GM21381 (cell line): ENCODE results near the gene TMEM167A.
A peak's percentile ranks its signal among the peaks of the same experiment; 100 is the strongest.

Experiments
- ATAC-seq: cut with Tn5 transposase; IDR thresholded peaks from one replicate; pipeline ENCODE4 v1.9.1; 2021; ENCODE audit warnings: mild to moderate bottlenecking, moderate library complexity; ENCODE audit not compliant: unreplicated experiment

The TMEM167A gene

GRCh38 chr5:83076742-83077661 lies at the start of gene TMEM167A, which contains the start of gene XRCC4:
TMEM167A (minus strand) TSS chr5:83077394; CDS start chr5:83077323, 71 bp downstream.
XRCC4 (plus strand) TSS chr5:83077547; CDS start chr5:83104920, 27,373 bp downstream.
- ATAC-seq = peak; percentile 99

GRCh38 chr5:83126501-83126900 lies 49.3 kb upstream of the TMEM167A start:
- ATAC-seq = no peak

- no peak for ATAC-seq
Observed at GRCh38 chr5:83125560-83125959, 48.4 kb upstream of the TMEM167A start.

DNA sequence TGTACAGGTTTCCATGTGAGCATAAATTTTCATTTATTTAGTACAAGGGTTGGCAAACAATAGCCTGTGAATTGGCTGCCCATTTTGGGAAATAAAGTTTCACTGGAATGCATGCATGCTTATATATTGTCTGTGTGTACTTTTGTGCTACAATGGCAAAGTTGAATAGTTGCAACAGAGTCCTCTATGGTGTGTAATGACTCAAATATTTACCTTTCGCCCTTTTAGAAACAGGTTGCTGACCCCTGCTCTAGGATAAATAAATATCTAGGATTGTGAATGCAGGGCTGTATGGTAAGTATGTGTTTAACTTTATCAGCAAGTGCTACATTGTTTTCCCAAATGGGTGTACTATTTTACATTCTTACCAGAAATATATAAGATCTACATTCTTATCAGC lies 47.4 kb upstream of the TMEM167A start:
- ATAC-seq = no peak

DNA sequence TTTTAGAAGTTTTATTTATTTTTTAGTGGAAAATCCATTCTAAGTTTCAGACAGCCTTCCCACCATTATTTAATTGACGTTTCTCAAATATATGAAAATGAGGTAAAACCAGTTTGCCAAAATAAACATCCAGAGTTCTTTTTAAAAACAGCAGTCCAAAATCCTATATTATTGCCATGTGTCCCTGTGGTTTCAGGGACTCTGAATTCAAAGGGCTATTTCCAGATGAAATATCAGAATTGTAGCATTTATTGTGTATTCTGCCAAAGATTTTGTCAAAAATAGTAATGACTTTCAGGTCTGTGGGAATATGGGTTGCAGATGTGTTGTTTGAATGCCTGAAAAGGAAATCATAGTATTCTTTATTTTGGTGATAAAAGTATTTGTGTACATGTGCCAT lies 41.8 kb upstream of the TMEM167A start:
- ATAC-seq = no peak

DNA sequence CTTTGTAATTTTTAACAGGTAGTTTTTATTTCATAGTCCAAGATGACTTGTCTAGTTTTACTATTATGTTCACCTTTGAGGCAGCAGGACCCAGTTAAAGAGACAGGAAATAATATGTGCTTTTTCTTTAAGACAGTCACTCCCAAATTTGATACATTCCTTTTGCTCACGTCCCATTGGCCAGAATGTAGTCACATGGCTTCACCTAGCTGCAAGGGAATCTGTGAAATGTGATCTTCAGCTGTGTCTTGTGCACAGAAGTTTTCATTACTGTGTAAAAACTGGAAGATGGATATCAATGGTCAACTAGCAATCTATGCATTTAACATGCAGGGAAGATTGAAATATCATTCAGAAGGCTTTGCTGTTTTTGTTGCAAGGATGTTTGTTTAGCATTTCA lies 41.3 kb upstream of the TMEM167A start:
- no peak for ATAC-seq

DNA sequence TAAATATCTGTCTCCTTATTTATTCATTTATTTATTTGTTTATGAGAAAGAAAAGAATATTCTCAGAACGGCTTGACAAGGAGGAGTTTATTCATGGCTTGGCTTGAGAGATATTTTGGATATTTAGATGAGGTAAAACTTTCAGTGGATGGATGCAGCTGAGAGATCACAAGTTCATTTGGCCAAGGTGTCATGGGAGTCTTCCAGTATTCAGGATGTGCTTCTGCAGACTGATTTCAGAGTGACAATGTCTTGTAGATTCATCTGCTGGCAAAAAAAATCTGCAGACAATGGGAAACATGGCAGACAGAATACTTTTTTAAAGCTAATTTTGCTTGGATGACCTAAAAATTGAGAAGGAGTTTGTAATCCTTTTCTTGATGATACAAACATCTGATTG lies 38.6 kb upstream of the TMEM167A start:
- no peak for ATAC-seq

DNA sequence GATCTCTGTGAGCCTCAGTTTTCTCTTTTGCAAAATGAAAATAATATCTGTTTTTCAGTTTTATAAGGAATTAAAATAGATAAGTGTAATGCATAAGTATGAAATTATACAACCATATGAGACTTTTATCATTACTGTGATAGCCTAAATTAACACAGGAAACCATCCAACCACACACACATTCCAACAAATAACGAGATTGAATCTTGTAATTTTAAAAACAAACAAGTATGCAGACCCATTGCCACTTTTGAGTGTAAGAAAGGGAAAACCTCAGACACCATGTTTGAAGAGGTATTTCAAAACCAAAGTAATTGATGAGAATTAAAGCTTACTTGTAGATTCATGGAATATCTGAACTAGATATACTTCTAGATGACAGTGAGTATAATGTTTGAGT lies 32.2 kb upstream of the TMEM167A start:
- no peak for ATAC-seq

- no peak for ATAC-seq
Observed at GRCh38 chr5:83107692-83108420, 30.7 kb upstream of the TMEM167A start.

GRCh38 chr5:83104021-83104420 lies 26.8 kb upstream of the TMEM167A start:
- no peak for ATAC-seq

DNA sequence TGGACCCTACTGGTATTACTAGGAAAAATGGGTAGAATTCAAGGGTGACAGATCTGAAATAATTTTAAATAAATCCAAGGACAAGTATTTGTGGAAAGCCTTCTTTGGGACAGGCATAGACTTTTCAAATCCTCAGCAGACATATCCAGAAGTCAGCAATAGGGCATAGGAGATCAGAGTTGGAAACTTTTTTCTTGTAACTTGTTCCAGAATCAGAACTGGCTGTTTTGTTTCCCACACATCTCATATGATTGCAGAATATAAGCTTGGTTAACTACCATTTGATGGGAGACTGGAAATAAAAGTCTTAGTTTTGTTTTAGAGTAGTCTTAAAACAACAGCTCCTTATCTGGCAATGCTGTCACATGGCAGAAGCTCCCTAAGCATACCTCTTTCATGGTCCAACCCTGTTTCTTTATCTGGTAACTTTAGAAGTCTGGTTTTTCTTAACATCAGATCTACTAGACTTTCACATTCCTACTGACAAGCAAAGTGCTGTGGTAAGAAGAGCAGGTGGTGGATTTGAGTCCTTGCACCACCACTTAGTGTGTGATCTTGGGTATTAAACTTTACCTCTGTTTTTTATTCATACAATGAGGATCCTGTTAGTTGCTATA lies 25.3 kb upstream of the TMEM167A start:
- no peak for ATAC-seq

GRCh38 chr5:83101514-83101913 lies 24.3 kb upstream of the TMEM167A start:
- ATAC-seq = no peak

DNA sequence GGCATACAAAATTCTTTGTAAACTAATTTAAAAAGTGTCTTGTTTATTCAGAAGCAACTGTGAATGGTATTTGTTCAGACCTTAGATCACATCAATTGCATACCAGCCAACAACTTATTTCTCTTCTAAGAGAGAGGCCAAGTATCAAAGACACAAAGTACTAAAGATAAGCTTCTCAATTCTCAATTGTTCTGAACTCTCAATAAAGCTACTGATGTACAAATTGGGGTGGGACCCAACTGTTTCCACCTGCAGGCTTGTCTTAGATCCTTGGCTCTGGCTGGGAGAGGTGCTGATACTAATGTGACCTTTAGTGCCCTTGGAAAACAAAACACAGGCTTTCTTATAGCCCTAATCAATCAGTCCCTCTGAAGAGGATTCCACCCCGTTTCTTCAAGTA lies 22.3 kb upstream of the TMEM167A start:
- ATAC-seq = no peak

DNA sequence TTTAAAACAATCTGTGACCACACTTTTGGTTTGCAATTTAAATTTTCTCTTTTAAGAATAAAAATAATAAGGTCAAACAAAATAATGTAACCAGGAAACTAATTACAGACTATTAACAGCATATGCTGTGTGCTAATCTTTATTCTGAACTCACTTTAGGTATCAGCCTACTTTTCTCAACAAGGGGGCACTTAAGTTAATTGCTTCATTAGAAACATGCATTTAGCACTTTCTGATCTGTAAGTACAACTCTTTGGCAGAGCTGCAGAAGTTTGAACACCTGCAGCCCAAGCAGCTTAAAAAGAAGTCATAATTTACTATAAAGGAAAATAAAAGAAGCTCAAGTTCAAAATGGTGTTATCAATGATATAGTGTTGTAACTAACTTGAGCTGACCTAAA lies 21.8 kb upstream of the TMEM167A start:
- no peak for ATAC-seq

GRCh38 chr5:83097689-83098231 lies 20.6 kb upstream of the TMEM167A start:
- no peak for ATAC-seq

- no peak for ATAC-seq
Observed at GRCh38 chr5:83096660-83097339, 19.6 kb upstream of the TMEM167A start.

DNA sequence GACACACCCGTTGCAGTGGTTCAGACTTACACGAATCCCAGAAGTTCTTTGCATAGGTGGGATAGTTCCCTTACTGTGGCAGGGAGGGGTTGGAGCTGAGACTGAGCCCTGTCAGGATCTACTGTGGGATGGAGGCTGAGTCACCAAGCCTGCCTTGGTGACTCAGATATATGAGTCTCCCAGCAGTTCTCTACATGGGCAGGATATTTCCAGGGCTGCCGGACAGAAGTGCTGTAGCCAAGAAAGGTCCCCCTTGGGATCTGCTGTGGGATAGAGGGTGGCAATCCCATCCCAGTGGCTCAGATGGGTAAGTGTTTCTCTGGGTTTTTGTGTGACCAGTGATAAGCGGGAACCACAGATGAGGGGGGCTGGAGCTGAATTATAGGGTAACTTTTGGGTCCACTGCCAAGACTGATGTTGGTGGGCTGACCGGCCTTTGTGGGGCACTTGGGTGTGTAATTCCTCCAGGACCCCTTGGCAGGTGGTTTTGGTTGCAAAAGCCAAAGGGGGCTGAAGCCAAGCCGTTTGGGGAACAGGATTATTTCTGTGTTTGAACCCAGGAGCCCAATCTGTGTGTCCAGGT lies 18.9 kb upstream of the TMEM167A start:
- no peak for ATAC-seq

DNA sequence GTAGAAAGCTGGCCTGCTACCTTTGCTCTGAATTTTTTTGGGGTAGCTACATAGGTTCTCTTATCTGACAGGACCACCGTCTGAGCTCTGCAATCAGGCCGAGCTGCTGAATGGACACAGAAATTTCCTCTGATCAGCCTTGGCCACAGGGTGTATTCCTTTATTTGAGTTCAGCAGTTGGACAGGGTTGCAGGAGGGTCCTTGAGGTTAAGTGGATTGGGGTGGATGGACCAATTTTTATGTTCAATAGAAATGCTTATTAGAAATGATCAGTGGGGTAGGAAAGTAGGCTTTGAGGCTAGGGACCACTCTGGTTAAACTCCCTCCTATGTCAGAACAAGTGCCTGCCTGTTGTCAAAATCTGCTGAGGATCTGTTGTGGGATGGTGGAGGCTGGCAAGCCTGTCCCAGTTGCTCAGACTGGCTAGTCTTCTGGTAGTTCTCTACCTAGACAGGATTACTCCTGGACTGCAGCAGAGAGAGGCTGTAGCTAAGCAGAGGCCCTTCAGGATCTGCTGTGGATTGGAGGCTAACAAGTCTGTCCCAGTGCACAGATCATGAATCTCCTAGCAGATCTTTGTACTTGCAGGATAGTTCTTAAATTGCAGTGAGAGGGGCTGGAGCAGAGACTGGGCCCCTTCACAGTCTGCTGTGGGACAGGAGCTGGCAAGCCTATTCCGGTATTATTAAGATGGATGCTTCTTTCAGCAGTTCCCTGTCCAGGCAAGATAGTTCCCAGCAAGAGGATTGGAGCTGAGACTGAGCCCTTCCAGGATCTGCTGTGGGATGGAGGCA lies 18.2 kb upstream of the TMEM167A start:
- ATAC-seq = no peak

DNA sequence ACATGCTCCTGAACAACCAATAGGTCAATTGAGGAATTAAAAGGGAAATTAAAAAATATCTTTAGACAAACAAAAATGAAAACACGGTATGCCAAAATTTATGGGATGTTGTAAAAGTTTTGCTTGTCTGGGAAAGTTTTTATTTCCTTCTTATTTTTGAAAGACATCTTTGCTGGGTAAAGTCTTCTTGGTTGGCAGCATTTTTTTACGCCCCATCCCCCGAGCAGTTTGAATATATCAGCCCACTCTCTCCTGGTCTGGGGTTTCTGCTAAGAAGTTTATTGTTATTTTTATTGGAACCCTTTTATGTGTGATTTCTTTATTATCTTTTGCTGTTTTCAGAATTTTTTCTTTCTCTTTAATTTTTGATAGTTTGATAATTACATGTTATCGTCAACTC lies 16.5 kb upstream of the TMEM167A start:
- no peak for ATAC-seq

DNA sequence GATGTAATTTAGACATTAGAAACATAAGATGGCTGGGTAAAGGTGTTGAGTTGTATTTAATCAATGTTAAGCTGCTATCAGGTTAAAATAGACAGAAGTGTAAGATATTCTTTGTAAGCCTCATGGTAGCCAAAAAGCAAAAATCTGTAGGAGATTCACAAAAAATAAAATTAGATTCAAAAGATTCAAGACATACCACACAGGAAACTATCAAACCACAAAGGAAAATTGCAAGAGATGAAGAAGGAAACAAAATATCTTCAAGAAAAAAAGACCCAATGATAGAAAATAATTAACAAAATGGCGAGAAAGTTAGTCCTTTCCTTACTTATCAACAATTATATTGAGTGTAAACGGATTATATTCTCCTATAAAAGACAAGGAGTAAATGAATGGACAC lies 15.4 kb upstream of the TMEM167A start:
- no peak for ATAC-seq
